Right lobe of liver (tissue), 4 donors: ENCODE data around the gene NR1H4.
A peak's percentile ranks its signal among the peaks of the same experiment; 100 is the strongest.

Experiments
- POLR2A ChIP-seq: fragments of 450-650 bp; IDR thresholded peaks from one replicate; pipeline ENCODE4 v1.6.1; 2017; ENCODE audit warnings: antibody characterized with exemption, mild to moderate bottlenecking
- TF ChIP-seq, protein P1 (sequence below), 4 donors: fragments of 200-600 bp in 3 of 4; fragments of 450-650 bp in 1 of 4; IDR thresholded peaks; one replicate each; pipeline versions ENCODE4 v1.5.1 to v1.8.0; 2016 to 2022; ENCODE audit warnings: antibody characterized with exemption in 4 of 4, mild to moderate bottlenecking in 2 of 4
- donor health status: DM: no; HTN: no; CAD: no.
- donor health status: DM: no; HTN: no; CAD: no.
- donor health status: DM: no; HTN: yes; CAD: no.

DNA sequence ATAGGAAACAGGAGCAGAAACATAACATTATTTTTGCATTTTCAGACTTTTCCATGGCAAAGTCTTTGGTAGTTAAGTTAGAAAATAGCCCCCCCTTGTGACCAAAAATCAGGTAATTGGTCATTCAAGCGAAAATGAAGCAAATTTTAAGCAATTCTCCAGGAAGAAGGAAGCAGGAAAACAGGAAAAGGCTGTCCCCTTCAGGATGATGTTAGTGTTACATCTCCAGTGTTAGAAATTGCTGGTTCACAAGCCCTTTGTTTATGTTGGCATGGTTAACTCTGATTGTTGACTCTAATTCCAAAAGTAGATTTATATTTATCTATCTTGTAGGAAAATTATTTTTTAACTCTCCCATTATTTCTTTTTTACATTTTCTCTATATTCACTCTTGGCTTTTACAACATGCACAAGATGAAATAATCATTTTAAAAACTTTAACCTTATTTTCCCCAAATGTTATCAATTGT, 81.0 kb downstream of the NR1H4 start:
- TF ChIP-seq POLR2A, result no peak
- TF ChIP-seq, protein P1, sequence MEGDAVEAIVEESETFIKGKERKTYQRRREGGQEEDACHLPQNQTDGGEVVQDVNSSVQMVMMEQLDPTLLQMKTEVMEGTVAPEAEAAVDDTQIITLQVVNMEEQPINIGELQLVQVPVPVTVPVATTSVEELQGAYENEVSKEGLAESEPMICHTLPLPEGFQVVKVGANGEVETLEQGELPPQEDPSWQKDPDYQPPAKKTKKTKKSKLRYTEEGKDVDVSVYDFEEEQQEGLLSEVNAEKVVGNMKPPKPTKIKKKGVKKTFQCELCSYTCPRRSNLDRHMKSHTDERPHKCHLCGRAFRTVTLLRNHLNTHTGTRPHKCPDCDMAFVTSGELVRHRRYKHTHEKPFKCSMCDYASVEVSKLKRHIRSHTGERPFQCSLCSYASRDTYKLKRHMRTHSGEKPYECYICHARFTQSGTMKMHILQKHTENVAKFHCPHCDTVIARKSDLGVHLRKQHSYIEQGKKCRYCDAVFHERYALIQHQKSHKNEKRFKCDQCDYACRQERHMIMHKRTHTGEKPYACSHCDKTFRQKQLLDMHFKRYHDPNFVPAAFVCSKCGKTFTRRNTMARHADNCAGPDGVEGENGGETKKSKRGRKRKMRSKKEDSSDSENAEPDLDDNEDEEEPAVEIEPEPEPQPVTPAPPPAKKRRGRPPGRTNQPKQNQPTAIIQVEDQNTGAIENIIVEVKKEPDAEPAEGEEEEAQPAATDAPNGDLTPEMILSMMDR (IDR thresholded peaks at IDR 0.05), result peak; percentile 87 to 98 (median 92)
